ENCODE data around the gene LRRC74B. TPM values are rescaled to one million over a fixed set of nuclear protein-coding genes. Genes with fewer than 3 reads are reported as not detected.

LRRC74B gene
- polyA plus RNA-seq, 1 of the 3 experiments (the other 2 are of a cell fraction), result 0.03 TPM

- Histone ChIP-seq H3K79me2 (ENCODE audit: insufficient read depth) (no peaks in the 10 kb centered on the region), H3K27ac (ENCODE audit: low read depth in 2 of 2, low read length in 1 of 2) (no peak overlapping the region)
- CTCF ChIA-PET, result interaction anchor here (0.7 to 2.1 kb wide), 22 partner anchors 10 to 328 kb away, joined by 3 to 15 read pairs (median 4); partner anchors contain the start of gene THAP7
These were observed 56.3 kb downstream of the LRRC74B start for GRCh38 chr22:21101877-21102638.

GRCh38 chr22:21102659-21103267 lies 57.0 kb downstream of the LRRC74B start:
- peaks cover 8 to 11% of the 10 kb centered on the region in 2 experiments; a peak in 2 of 4 replicates for H3K4me1 ChIP-seq (ENCODE audit: control insufficient read depth in 1 of 2, insufficient read depth in 2 of 2, low read depth in 1 of 2, low read length in 1 of 2)
- WGBS (ENCODE audit: low lambda C conversion rate), result 2% methylated on average over 14 of the region's 17 CpGs
- no peaks in the 10 kb centered on the region for H3K9me2 ChIP-seq
- no peaks in the 10 kb centered on the region for H3K79me2 ChIP-seq (ENCODE audit: insufficient read depth)
- peaks cover 12% of the 10 kb centered on the region for H3F3A ChIP-seq (replicated peaks; ENCODE audit: insufficient read depth)
- POLR2A ChIA-PET, result no interaction called here
- DNase-seq, result peak; percentile 88
- H3K27me3 ChIP-seq (ENCODE audit: insufficient read depth), result no peaks in the 10 kb centered on the region; the same call in 1 of the 2 replicates
- TF ChIP-seq CTCF (IDR thresholded peaks at IDR 0.05), result peak; percentile 82
- TF ChIP-seq SMC3 (IDR thresholded peaks at IDR 0.05; ENCODE audit: low read depth, low read length), result peak; percentile 57
- peak; percentile 60 for TF ChIP-seq MXI1 (IDR thresholded peaks at IDR 0.05; ENCODE audit: low read depth, low read length)
- TF ChIP-seq RAD21 (IDR thresholded peaks at IDR 0.05; ENCODE audit: low read length), result peak; percentile 63
- no peak for TF ChIP-seq GATA2 (CRISPR knock-in tag; IDR thresholded peaks at IDR 0.05)
- TF ChIP-seq TCF12 (IDR thresholded peaks at IDR 0.05), result no peak
- TF ChIP-seq NFIC (IDR thresholded peaks at IDR 0.05; ENCODE audit: borderline replicate concordance), result no peak
- no peak for TF ChIP-seq TEAD4 (IDR thresholded peaks at IDR 0.05; ENCODE audit: borderline replicate concordance, insufficient read depth)
- TF ChIP-seq RCOR1 (IDR thresholded peaks at IDR 0.05; ENCODE audit: low read length), result peak; percentile 24; the same call in 1 of the 2 replicates
- TF ChIP-seq EP300 (IDR thresholded peaks at IDR 0.05; ENCODE audit: borderline replicate concordance in 1 of 2, low read depth in 1 of 2, low read length in 1 of 2), result no peak
- peak; percentile 68 for TF ChIP-seq MAX (IDR thresholded peaks at IDR 0.05; ENCODE audit: low read depth)
- no peak for TF ChIP-seq NRF1 (IDR thresholded peaks at IDR 0.05; ENCODE audit: low read depth, low read length)
- H3K4me2 ChIP-seq, result peak overlapping the region; percentile 69
- H2AFZ ChIP-seq (ENCODE audit: low read depth), result no peak overlapping the region
- H4K20me1 ChIP-seq (ENCODE audit: insufficient read depth), result no peaks in the 10 kb centered on the region
- H3K36me3 ChIP-seq (replicated peaks in 1 of 2; ENCODE audit: control insufficient read depth in 1 of 2, insufficient read depth in 2 of 2, low read length in 1 of 2), result no peaks in the 10 kb centered on the region
- no peak overlapping the region for H3K27ac ChIP-seq (ENCODE audit: low read depth in 2 of 2, low read length in 1 of 2)
- CTCF ChIA-PET, result interaction anchor here (0.5 to 2.1 kb wide), 33 partner anchors 10 to 329 kb away, joined by 3 to 15 read pairs (median 4); partner anchors contain the start of gene THAP7
- H3K9ac ChIP-seq, result no peak overlapping the region
- peak overlapping the region; percentile 30 to 51; a peak in 2 of 4 replicates for H3K4me3 ChIP-seq (ENCODE audit: low read depth in 2 of 2, low read length in 1 of 2)
- H3K9me3 ChIP-seq, result no peaks in the 10 kb centered on the region

More at GRCh38 chr22:21101877-21102638, 56.3 kb downstream of the LRRC74B start:
- Histone ChIP-seq H3F3A (replicated peaks; ENCODE audit: insufficient read depth) (peaks cover 12% of the 10 kb centered on the region), H3K9ac (no peak overlapping the region), H3K4me2 (no peak overlapping the region), H3K9me2 (no peaks in the 10 kb centered on the region), H3K4me1 (ENCODE audit: control insufficient read depth in 1 of 2, insufficient read depth in 2 of 2, low read depth in 1 of 2, low read length in 1 of 2) (peaks cover 8 to 11% of the 10 kb centered on the region in 2 experiments; a peak in 2 of 4 replicates), H4K20me1 (ENCODE audit: insufficient read depth) (no peaks in the 10 kb centered on the region), H3K9me3 (no peaks in the 10 kb centered on the region), H3K4me3 (ENCODE audit: low read depth in 2 of 2, low read length in 1 of 2) (no peak overlapping the region), H2AFZ (ENCODE audit: low read depth) (no peak overlapping the region), H3K36me3 (replicated peaks in 1 of 2; ENCODE audit: control insufficient read depth in 1 of 2, insufficient read depth in 2 of 2, low read length in 1 of 2) (no peaks in the 10 kb centered on the region), H3K27me3 (ENCODE audit: insufficient read depth) (no peaks in the 10 kb centered on the region; the same call in 1 of the 2 replicates)
- 80% methylated on average over 6 of the region's 6 CpGs for WGBS (ENCODE audit: low lambda C conversion rate)
- TF ChIP-seq NRF1 (IDR thresholded peaks at IDR 0.05; ENCODE audit: low read depth, low read length), result no peak
- DNase-seq, result no peak
- POLR2A ChIA-PET, result no interaction called here

Data from SK-N-SH (cell line).